Measurements from ENCODE around the gene ZCCHC7. TPM values are rescaled to one million over a fixed set of nuclear protein-coding genes. Genes with fewer than 3 reads are reported as not detected.
"Not testable (repeated sequence)": the region's sequence is repeated elsewhere in the genome, so short reads cannot be mapped to it uniquely, and the experiment has no call there.

ZCCHC7 gene
- polyA plus RNA-seq, 2 of the 4 experiments (the other 2 are of a cell fraction): 15.7 to 30.0 TPM

- TF ChIP-seq FOSL2 (IDR thresholded peaks at IDR 0.05) (no peak), FOSL2 (CRISPR knock-in tag; IDR thresholded peaks at IDR 0.05) (no peak), RFX5 (IDR thresholded peaks at IDR 0.05) (no peak), NPAS2 (CRISPR knock-in tag; IDR thresholded peaks at IDR 0.05; ENCODE audit: borderline replicate concordance) (no peak)
These were observed 181.9 kb downstream of the ZCCHC7 start (continued) for GRCh38 chr9:37302277-37302676.

GRCh38 chr9:37303272-37303671, 182.9 kb downstream of the ZCCHC7 start:
- H3K9me3 ChIP-seq; H3K27ac ChIP-seq; ATAC-seq; H3K4me3 ChIP-seq; H3K4me1 ChIP-seq; H3K4me2 ChIP-seq; DNase-seq (ENCODE audit: low read depth in 1 of 2, low spot score in 1 of 2); FAIRE-seq; POLR2A ChIA-PET: not testable (repeated sequence)
- CTCF ChIA-PET: interaction anchor here (0.9 kb wide), 1 partner anchor 92 kb away, joined by 4 read pairs; no protein-coding TSS in a partner anchor
- 96% methylated on average over 11 of the region's 11 CpGs for WGBS (ENCODE audit: missing lambda C conversion rate)

- H3K9me3 ChIP-seq: no peaks in the 10 kb centered on the region
- H3K27ac ChIP-seq: peak overlapping the region in 1 of 2 experiments; percentile 33; a peak in 1 of 6 replicates
- peak in 1 of 2 experiments; percentile 44 for DNase-seq (ENCODE audit: low read depth in 1 of 2, low spot score in 1 of 2)
- ATAC-seq: peak in 1 of 2 experiments; percentile 72; a peak in 3 of 6 replicates
- H3K4me1 ChIP-seq: peaks cover 5% of the 10 kb centered on the region; the same call in 1 of the 3 replicates
- H3K4me3 ChIP-seq: no peak overlapping the region
- WGBS (ENCODE audit: missing lambda C conversion rate): 93% methylated on average over 3 of the region's 3 CpGs
- ChIA-PET POLR2A (no interaction called here), CTCF (interaction anchor here (0.6 to 1.6 kb wide), 4 partner anchors 20 to 436 kb away, joined by 3 to 10 read pairs (median 4); no protein-coding TSS in a partner anchor)
- H3K4me2 ChIP-seq: no peak overlapping the region
- FAIRE-seq: no peak
- 0 out of 3 replicates have a peak, but pooled peaks have one; percentile 8 for TF ChIP-seq SMC3 (IDR thresholded peaks at IDR 0.05)
- no peak for TF ChIP-seq MAX (IDR thresholded peaks at IDR 0.05)
- no peak for TF ChIP-seq USF2 (IDR thresholded peaks at IDR 0.05)
- peak; percentile 25; the same call in 2 of the 3 replicates for TF ChIP-seq CTCF (IDR thresholded peaks at IDR 0.05)
- TF ChIP-seq RAD21 (conservative IDR thresholded peaks at IDR 0.05 in 1 of 2, IDR thresholded peaks at IDR 0.05 in 1 of 2): peak; percentile 51 to 62; a peak in 4 of 5 replicates
- no peak for TF ChIP-seq POLR2A (IDR thresholded peaks at IDR 0.05; ENCODE audit: low read length)
These were observed 188.8 kb downstream of the ZCCHC7 start for GRCh38 chr9:37309136-37309535.

- no peak overlapping the region for H3K4me2 ChIP-seq
- no peak for DNase-seq (ENCODE audit: low read depth in 1 of 2, low spot score in 1 of 2)
- ATAC-seq: no peak
- WGBS (ENCODE audit: missing lambda C conversion rate): 93% methylated on average over 3 of the region's 3 CpGs
- CTCF ChIA-PET: no interaction called here
- peak; percentile 18 for FAIRE-seq
- TF ChIP-seq HOXB5 (CRISPR knock-in tag; IDR thresholded peaks at IDR 0.05): no peak
- no peak for TF ChIP-seq CEBPB (IDR thresholded peaks at IDR 0.05)
- no peak for TF ChIP-seq ATOH8 (CRISPR knock-in tag; IDR thresholded peaks at IDR 0.05; ENCODE audit: low read depth)
- no peak for TF ChIP-seq ZC3H11A (IDR thresholded peaks at IDR 0.05)
- no peak for TF ChIP-seq CBX2 (IDR thresholded peaks at IDR 0.05; ENCODE audit: borderline replicate concordance, low read depth)
- no peak for TF ChIP-seq POLR2A (IDR thresholded peaks at IDR 0.05; ENCODE audit: low read length)
- TF ChIP-seq ZSCAN20 (CRISPR knock-in tag; IDR thresholded peaks at IDR 0.05): no peak
- no peak for TF ChIP-seq MYC (IDR thresholded peaks at IDR 0.05; ENCODE audit: borderline replicate concordance, low read length)
- TF ChIP-seq HOXB13 (CRISPR knock-in tag; IDR thresholded peaks at IDR 0.05; ENCODE audit: low read depth): no peak
- no peak for TF ChIP-seq ZFP36 (IDR thresholded peaks at IDR 0.05; ENCODE audit: borderline replicate concordance, partially characterized antibody)
- no peak for TF ChIP-seq FOSB (CRISPR knock-in tag; IDR thresholded peaks at IDR 0.05)
- TF ChIP-seq GATA3 (IDR thresholded peaks at IDR 0.05; ENCODE audit: borderline replicate concordance): no peak
- TF ChIP-seq TFCP2L1 (CRISPR knock-in tag; IDR thresholded peaks at IDR 0.05): no peak
- no peak for TF ChIP-seq KDM1A (IDR thresholded peaks at IDR 0.05; ENCODE audit: low read depth)
- no peak for TF ChIP-seq CBX8 (IDR thresholded peaks at IDR 0.05)
- TF ChIP-seq PBX3 (IDR thresholded peaks at IDR 0.05): no peak
- no peak overlapping the region for H3K4me3 ChIP-seq
- H3K9me3 ChIP-seq: no peaks in the 10 kb centered on the region
- no peak overlapping the region for H3K27ac ChIP-seq
- H3K4me1 ChIP-seq: peaks cover 5% of the 10 kb centered on the region; the same call in 1 of the 3 replicates
- POLR2A ChIA-PET: no interaction called here
These were observed 191.7 kb downstream of the ZCCHC7 start for GRCh38 chr9:37311938-37312708.
